A549 (cell line): ENCODE measurements around the gene CD79B. TPM values are rescaled to one million over a fixed set of nuclear protein-coding genes. Genes with fewer than 3 reads are reported as not detected.

Experiments
- ATAC-seq, 2 experiments: fragments of 200-7000 bp in 1 of 2; fragments of >200 bp in 1 of 2; cut with Nextera tagmentation in 1 of 2; cut with Tn5 transposase in 1 of 2; 3 replicates each; pipeline versions ENCODE4 v1.8.0 to v1.9.1; 2018 to 2020; ENCODE audit warnings: mild to moderate bottlenecking in 1 of 2, moderate library complexity in 1 of 2
- CTCF ChIA-PET: fragments of 300-600 bp; sonication (Branson Sonifier 250); formaldehyde crosslinking; extraction: SDS; loops from one replicate; lab custom pipeline; 2021; ENCODE audit warnings: antibody characterized with exemption, inconsistent platforms; lab: Yijun Ruan, JAX
- POLR2A ChIA-PET: fragments of 350-600 bp; formaldehyde crosslinking; extraction: SDS; loops from one replicate; lab custom pipeline; 2021; ENCODE audit warnings: antibody characterized with exemption, inconsistent platforms; lab: Yijun Ruan, JAX
- DNase-seq, 2 experiments: peaks; one replicate each; pipeline versions ENCODE4 v3.0.0 to v3.0.0-alpha.2; 2011 to 2016; ENCODE audit warnings: low read depth in 1 of 2, low spot score in 1 of 2
- FAIRE-seq: peaks from 2 replicates; lab custom pipeline; 2011; peaks lifted over from hg19 to GRCh38; lab: Jason Lieb, UNC
- H3K27ac ChIP-seq, 2 experiments: fragments of >200 bp; sonication (Bioruptor Twin); formaldehyde crosslinking; 3 replicates each; pipeline ENCODE4 v1.5.1; 2016 to 2017
- H3K4me1 ChIP-seq: fragments of >200 bp; sonication (Bioruptor Twin); formaldehyde crosslinking; 3 replicates; pipeline ENCODE4 v1.6.1; 2016
- H3K4me2 ChIP-seq: fragments of >200 bp; sonication (Bioruptor Twin); formaldehyde crosslinking; 3 replicates; pipeline ENCODE4 v1.6.1; 2016
- H3K4me3 ChIP-seq: fragments of >200 bp; sonication (Bioruptor Twin); formaldehyde crosslinking; 3 replicates; pipeline ENCODE4 v1.5.1; 2016
- H3K9me3 ChIP-seq: fragments of >200 bp; sonication (Bioruptor Twin); formaldehyde crosslinking; 3 replicates; pipeline ENCODE4 v1.6.1; 2016
- ATOH8 ChIP-seq: fragments of 250-450 bp; sonication (Bioruptor Pico); IDR thresholded peaks from 2 replicates; pipeline ENCODE4 v1.5.0; 2020; ENCODE audit warnings: low read depth, mild to moderate bottlenecking, moderate library complexity
- CBX2 ChIP-seq: fragments of 200-600 bp; sonication (generic); IDR thresholded peaks from 2 replicates; pipeline ENCODE4 v1.6.1; 2016; ENCODE audit warnings: low read depth, mild to moderate bottlenecking, borderline replicate concordance
- CBX8 ChIP-seq: fragments of 200-600 bp; sonication (generic); IDR thresholded peaks from 2 replicates; pipeline ENCODE4 v1.6.1; 2016
- CEBPB ChIP-seq, 2 experiments: fragments of >200 bp in 1 of 2; sonication (Bioruptor Twin) in 1 of 2; formaldehyde crosslinking in 1 of 2; IDR thresholded peaks; 2 replicates each; pipeline ENCODE4 v1.6.1; 2012 to 2016
- CTCF ChIP-seq: fragments of >200 bp; sonication (Bioruptor Twin); formaldehyde crosslinking; IDR thresholded peaks from 3 replicates; pipeline ENCODE4 v1.5.1; 2016
- EHMT2 ChIP-seq: fragments of 200-600 bp; sonication (generic); IDR thresholded peaks from 2 replicates; pipeline ENCODE4 v1.6.1; 2016; ENCODE audit warnings: antibody characterized with exemption, low read depth, mild to moderate bottlenecking, moderate library complexity
- EP300 ChIP-seq, 2 experiments: fragments of >200 bp; sonication (Bioruptor Twin); formaldehyde crosslinking; IDR thresholded peaks; 2 replicates in 1 of 2; 3 replicates in 1 of 2; pipeline ENCODE4 v1.6.1; 2016 to 2017
- FOSL2 ChIP-seq, 2 experiments: fragments of 450-650 bp in 1 of 2; fragments of >200 bp in 1 of 2; sonication (Bioruptor Twin) in 1 of 2; formaldehyde crosslinking; IDR thresholded peaks; 2 replicates each; pipeline versions ENCODE4 v1.5.0 to v1.6.1; 2016 to 2020; ENCODE audit warnings: mild to moderate bottlenecking in 1 of 2, moderate library complexity in 1 of 2
- FOXS1 ChIP-seq: fragments of 250-450 bp; sonication (Bioruptor Pico); IDR thresholded peaks from 2 replicates; pipeline ENCODE4 v1.5.0; 2020; ENCODE audit warnings: mild to moderate bottlenecking, moderate library complexity
- HOXB5 ChIP-seq: fragments of 250-450 bp; sonication (Bioruptor Pico); IDR thresholded peaks from 2 replicates; pipeline ENCODE4 v1.5.0; 2020; ENCODE audit warnings: mild to moderate bottlenecking, moderate library complexity
- KDM1A ChIP-seq: fragments of 200-600 bp; sonication (generic); IDR thresholded peaks from 2 replicates; pipeline ENCODE4 v1.6.1; 2016; ENCODE audit warnings: low read depth, mild to moderate bottlenecking
- MAX ChIP-seq: IDR thresholded peaks from 2 replicates; pipeline ENCODE4 v1.6.1; 2012
- MAZ ChIP-seq: fragments of 150-350 bp; IDR thresholded peaks from 2 replicates; pipeline ENCODE4 v1.6.1; 2014; ENCODE audit warnings: antibody characterized with exemption, low read depth, low read length, borderline replicate concordance
- MYC ChIP-seq: IDR thresholded peaks from 2 replicates; pipeline ENCODE4 v1.6.1; 2012; ENCODE audit warnings: mild to moderate bottlenecking, inconsistent platforms, low read length, improper control_type of control experiment, borderline replicate concordance
- PHF8 ChIP-seq: fragments of 200-600 bp; sonication (generic); IDR thresholded peaks from 2 replicates; pipeline ENCODE4 v1.6.1; 2016; ENCODE audit warnings: low read depth, mild to moderate bottlenecking, antibody characterized with exemption, moderate library complexity, borderline replicate concordance
- POLR2AphosphoS2 ChIP-seq: conservative IDR thresholded peaks from 2 replicates; pipeline ENCODE4 v1.6.1; 2012; ENCODE audit warnings: low read length, improper control_type of control experiment, inconsistent platforms
- RARB ChIP-seq: fragments of 250-450 bp; sonication (Bioruptor Pico); IDR thresholded peaks from 2 replicates; pipeline ENCODE4 v1.8.0; 2021; ENCODE audit warnings: mild to moderate bottlenecking, moderate library complexity
- RFX5 ChIP-seq: fragments of 450-650 bp; IDR thresholded peaks from 2 replicates; pipeline ENCODE4 v1.7.1; 2014; ENCODE audit warnings: antibody characterized with exemption, mild to moderate bottlenecking, moderate library complexity
- SMC3 ChIP-seq: fragments of >200 bp; sonication (Bioruptor Twin); formaldehyde crosslinking; IDR thresholded peaks from 3 replicates; pipeline ENCODE4 v1.6.1; 2018; ENCODE audit warnings: inconsistent platforms
- ZC3H11A ChIP-seq: fragments of 450-650 bp; IDR thresholded peaks from 2 replicates; pipeline ENCODE4 v1.6.1; 2014; ENCODE audit warnings: antibody characterized with exemption, mild to moderate bottlenecking
- ZFP36 ChIP-seq: fragments of 450-650 bp; IDR thresholded peaks from 2 replicates; pipeline ENCODE4 v1.6.1; 2014; ENCODE audit warnings: borderline replicate concordance; ENCODE audit not compliant: partially characterized antibody
- WGBS: methylation state at CpG from one replicate; pipeline ENCODE4 v1.1.6; 2017; ENCODE audit errors: missing lambda C conversion rate; 5-methylcytosine and 5-hydroxymethylcytosine counted together
- polyA minus RNA-seq: library from RNA; depleted of rRNA, polyadenylated mRNA; stranded (reverse); fragments of >200 nt; gene quantifications from 2 replicates; pipeline ENCODE4 v1.2.3, GENCODE V29; 2011; rRNA and poly(A)+ RNA removed
- polyA plus RNA-seq, 4 experiments: library from polyadenylated mRNA; depleted of rRNA in 3 of 4; stranded (reverse); fragments of >200 nt; fragmentation: RNase III in 1 of 4; extraction: RNeasy Plus Mini Kit Qiagen cat#74134 plus additional on column Dnase treatment in 1 of 4; gene quantifications; 2 replicates in 3 of 4; 3 replicates in 1 of 4; pipeline ENCODE4 v1.2.3, GENCODE V29; 2011 to 2017
- TF ChIP-seq, protein P1 (sequence below): fragments of >200 bp; sonication (Bioruptor Twin); formaldehyde crosslinking; IDR thresholded peaks from 2 replicates; pipeline ENCODE4 v1.6.1; 2016
- TF ChIP-seq, protein P2 (sequence below): IDR thresholded peaks from 2 replicates; pipeline ENCODE4 v1.6.1; 2012

CD79B gene
- polyA plus RNA-seq (2011; rRNA removed) (0.14 and 0.19 TPM in 2 replicates), polyA plus RNA-seq (2017; fragmentation: RNase III; extraction: RNeasy Plus Mini Kit Qiagen cat#74134 plus additional on column Dnase treatment) (not detected in 3 replicates), polyA minus RNA-seq (not detected in 2 replicates)
- 0.08 and 0.17 TPM in 2 replicates for polyA plus RNA-seq (2012; cell fraction: cytosol; rRNA removed)
- 0.05 TPM in 1 of 2 replicates, not detected in the other for polyA plus RNA-seq (2012; cell fraction: nucleus; rRNA removed)

DNA sequence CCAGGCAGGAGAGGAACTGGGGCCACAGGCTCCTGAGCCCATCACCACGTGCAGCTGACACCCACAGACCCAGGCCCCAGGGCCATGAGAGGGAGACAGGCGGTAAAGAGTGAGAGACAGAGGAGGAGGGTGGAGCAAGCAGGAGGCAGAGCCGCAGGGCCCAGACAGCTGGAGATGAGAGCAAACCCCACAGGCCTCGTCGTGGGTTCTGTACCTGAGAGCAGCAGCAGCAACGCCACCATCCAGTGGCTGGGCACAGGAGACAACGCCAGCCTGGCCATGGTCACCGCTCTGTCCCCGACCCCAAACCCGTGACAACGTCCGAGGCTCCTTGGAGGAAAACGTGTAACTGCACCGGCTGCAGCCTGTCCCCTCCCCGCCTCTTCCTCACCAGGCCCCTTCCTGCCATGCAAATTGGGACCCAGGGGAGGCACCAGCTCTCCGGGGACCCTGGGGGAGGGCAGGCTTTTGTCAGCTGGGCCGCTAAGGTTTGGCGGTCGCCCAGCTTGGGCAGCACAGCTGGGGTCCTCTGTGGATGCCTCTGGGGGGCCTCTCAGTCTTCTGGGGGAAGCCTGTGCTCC is at the start of gene CD79B:
CD79B (minus strand) TSS at position 351 of the 581 bp plus-strand sequence; CDS start at position 281, 70 bp downstream.
- no peak within 1 kb of the TSS for H3K27ac ChIP-seq
- H3K4me1 ChIP-seq = no peaks in the 10 kb centered on the region
- ATAC-seq (no peak), DNase-seq (no peak), FAIRE-seq (no peak)
- H3K9me3 ChIP-seq = no peaks in the 10 kb centered on the region
- ChIA-PET POLR2A (interaction anchor here (0.9 kb wide), 1 partner anchor 14 kb away, joined by 5 read pairs; no protein-coding TSS in a partner anchor), CTCF (interaction anchor here (1.0 to 9.0 kb wide), 13 partner anchors 8 to 97 kb away, joined by 3 to 132 read pairs (median 10); partner anchors contain the start of genes CSHL1, GH1 and ICAM2)
- no peak within 1 kb of the TSS for H3K4me3 ChIP-seq
- no peak for TF ChIP-seq HOXB5 (CRISPR knock-in tag)
- no peak for TF ChIP-seq FOSL2 (IDR thresholded peaks at IDR 0.05)
- TF ChIP-seq FOSL2 (CRISPR knock-in tag; IDR thresholded peaks at IDR 0.05) = no peak
- TF ChIP-seq, protein P1, sequence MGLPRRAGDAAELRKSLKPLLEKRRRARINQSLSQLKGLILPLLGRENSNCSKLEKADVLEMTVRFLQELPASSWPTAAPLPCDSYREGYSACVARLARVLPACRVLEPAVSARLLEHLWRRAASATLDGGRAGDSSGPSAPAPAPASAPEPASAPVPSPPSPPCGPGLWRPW = no peak
- TF ChIP-seq CBX2 = no peak
- no peak for TF ChIP-seq CBX8
- no peak for TF ChIP-seq MAZ
- TF ChIP-seq EP300 (IDR thresholded peaks at IDR 0.05) = no peak
- no peak for TF ChIP-seq PHF8
- TF ChIP-seq MYC = no peak
- no peak for TF ChIP-seq EHMT2
- no peak for TF ChIP-seq ZC3H11A
- 76% methylated on average over 19 of the region's 19 CpGs for WGBS
- H3K4me2 ChIP-seq = no peak within 1 kb of the TSS

DNA sequence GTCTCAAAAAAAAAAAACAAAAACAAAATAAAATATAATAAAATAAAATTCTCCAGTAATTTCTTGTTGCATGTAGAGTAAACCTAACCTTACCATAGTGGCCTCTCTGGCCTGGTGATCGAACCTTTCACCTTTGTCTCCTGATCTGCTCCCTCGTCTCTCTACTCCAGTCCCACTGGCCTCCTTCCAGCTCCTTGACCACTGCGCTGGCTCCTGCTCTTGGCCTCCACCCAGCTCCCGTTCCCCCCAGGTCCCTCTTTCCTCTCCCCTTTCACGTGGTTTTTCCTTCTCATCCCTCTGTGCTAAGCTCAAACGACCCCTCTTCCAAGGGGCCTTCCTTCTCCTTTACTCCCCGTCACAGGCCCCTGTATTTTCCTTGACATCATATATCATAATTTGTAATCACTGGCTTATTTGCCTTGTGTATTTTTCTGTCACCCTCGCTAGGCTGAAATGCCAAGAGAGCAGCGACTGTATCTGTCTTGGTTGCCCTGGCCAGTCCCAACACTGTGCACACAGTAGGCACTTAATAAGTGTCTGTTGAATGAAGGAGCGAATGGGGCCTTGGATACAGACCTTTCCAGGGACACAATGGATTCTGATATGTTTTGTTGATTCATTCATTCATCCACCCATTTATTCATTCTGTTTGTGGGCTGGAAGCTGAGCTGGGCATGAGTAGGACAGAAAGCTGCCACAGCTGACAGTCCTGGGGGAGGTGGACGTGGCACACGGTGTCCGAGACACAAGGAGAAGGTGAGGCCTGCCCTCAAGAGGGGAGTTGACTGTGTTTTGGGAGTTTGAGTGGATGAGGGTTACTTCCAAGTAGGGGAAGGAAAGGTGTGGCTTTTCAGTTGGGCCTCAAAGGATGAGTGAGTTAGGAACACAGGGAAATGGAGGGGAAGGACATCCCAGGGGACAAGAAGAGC is 46.4 kb upstream of the CD79B start:
- peaks cover 15% of the 10 kb centered on the region for H3K9me3 ChIP-seq
- ATAC-seq = no peak
- TF ChIP-seq SMC3 (no peak), RFX5 (no peak), CEBPB (IDR thresholded peaks at IDR 0.05) (no peak), CTCF (no peak), POLR2AphosphoS2 (no peak), MAZ (no peak), RARB (CRISPR knock-in tag) (no peak), MYC (no peak), MAX (no peak), ZFP36 (no peak), FOXS1 (CRISPR knock-in tag) (no peak), KDM1A (no peak), ATOH8 (no peak)
- TF ChIP-seq, protein P2, sequence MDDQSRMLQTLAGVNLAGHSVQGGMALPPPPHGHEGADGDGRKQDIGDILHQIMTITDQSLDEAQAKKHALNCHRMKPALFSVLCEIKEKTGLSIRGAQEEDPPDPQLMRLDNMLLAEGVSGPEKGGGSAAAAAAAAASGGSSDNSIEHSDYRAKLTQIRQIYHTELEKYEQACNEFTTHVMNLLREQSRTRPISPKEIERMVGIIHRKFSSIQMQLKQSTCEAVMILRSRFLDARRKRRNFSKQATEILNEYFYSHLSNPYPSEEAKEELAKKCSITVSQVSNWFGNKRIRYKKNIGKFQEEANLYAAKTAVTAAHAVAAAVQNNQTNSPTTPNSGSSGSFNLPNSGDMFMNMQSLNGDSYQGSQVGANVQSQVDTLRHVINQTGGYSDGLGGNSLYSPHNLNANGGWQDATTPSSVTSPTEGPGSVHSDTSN = no peak
- TF ChIP-seq, all 56 proteins: peak for 0
- ChIA-PET CTCF (interaction anchor here (1.0 to 9.3 kb wide), 13 partner anchors 9 to 155 kb away, joined by 3 to 94 read pairs (median 6); partner anchors contain the start of gene GH1), POLR2A (no interaction called here)
- Histone ChIP-seq H3K4me2 (no peak overlapping the region), H3K27ac (no peak overlapping the region), H3K4me3 (no peak overlapping the region), H3K4me1 (peaks cover 17% of the 10 kb centered on the region)
- WGBS = 75% methylated on average over 13 of the region's 13 CpGs
- DNase-seq (no peak), FAIRE-seq (no peak)
